Measurements from ENCODE around the gene ROR2.

ROR2 gene

GRCh38 chr9:91840882-91841281 is 109.1 kb downstream of the ROR2 start:
- DNase-seq (ENCODE audit: low read depth in 2 of 2): no peak

GRCh38 chr9:91840469-91840868 is 109.6 kb downstream of the ROR2 start:
- DNase-seq (ENCODE audit: low read depth in 2 of 2): no peak

- DNase-seq (ENCODE audit: low read depth in 2 of 2): no peak
Observed at GRCh38 chr9:91839926-91840465, 110.0 kb downstream of the ROR2 start.

- no peak for DNase-seq (ENCODE audit: low read depth in 2 of 2)
Observed at GRCh38 chr9:91837981-91838731, 111.9 kb downstream of the ROR2 start.

- DNase-seq (ENCODE audit: low read depth in 2 of 2): no peak
Observed at GRCh38 chr9:91836515-91836914, 113.5 kb downstream of the ROR2 start.

GRCh38 chr9:91835632-91836031 is 114.4 kb downstream of the ROR2 start:
- DNase-seq (ENCODE audit: low read depth in 2 of 2): no peak

GRCh38 chr9:91835216-91835615 is 114.8 kb downstream of the ROR2 start:
- no peak for DNase-seq (ENCODE audit: low read depth in 2 of 2)

GRCh38 chr9:91834740-91835139 is 115.3 kb downstream of the ROR2 start:
- DNase-seq (ENCODE audit: low read depth in 2 of 2): no peak

GRCh38 chr9:91833878-91834255 is 116.2 kb downstream of the ROR2 start:
- DNase-seq (ENCODE audit: low read depth in 2 of 2): no peak

- DNase-seq (ENCODE audit: low read depth in 2 of 2): no peak
Observed at GRCh38 chr9:91833096-91833877, 116.7 kb downstream of the ROR2 start.

GRCh38 chr9:91832322-91832721 is 117.7 kb downstream of the ROR2 start:
- DNase-seq (ENCODE audit: low read depth in 2 of 2): no peak

GRCh38 chr9:91825866-91826265 is 124.2 kb downstream of the ROR2 start:
- no peak for DNase-seq (ENCODE audit: low read depth in 2 of 2)

GRCh38 chr9:91825422-91825821 is 124.6 kb downstream of the ROR2 start:
- no peak for DNase-seq (ENCODE audit: low read depth in 2 of 2)

- no peak for DNase-seq (ENCODE audit: low read depth in 2 of 2)
Observed at GRCh38 chr9:91824601-91825305, 125.3 kb downstream of the ROR2 start.

GRCh38 chr9:91824151-91824550 is 125.9 kb downstream of the ROR2 start:
- DNase-seq (ENCODE audit: low read depth in 2 of 2): no peak

GRCh38 chr9:91820949-91821880 is 128.8 kb downstream of the ROR2 start:
- no peak for DNase-seq (ENCODE audit: low read depth in 2 of 2)

- DNase-seq (ENCODE audit: low read depth in 2 of 2): no peak
Observed at GRCh38 chr9:91820126-91820750, 129.8 kb downstream of the ROR2 start.

- no peak for DNase-seq (ENCODE audit: low read depth in 2 of 2)
Observed at GRCh38 chr9:91818647-91819403, 131.2 kb downstream of the ROR2 start.

GRCh38 chr9:91818225-91818585 is 131.8 kb downstream of the ROR2 start:
- DNase-seq (ENCODE audit: low read depth in 2 of 2): no peak

Data from fibroblast of skin of left biceps (primary cell).